ENCODE measurements around the gene HLA-DRB5.
"Not testable (repeated sequence)": the region's sequence is repeated elsewhere in the genome, so short reads cannot be mapped to it uniquely, and the experiment has no call there.

Gene HLA-DRB5

GRCh38 chr6:32472781-32473375 is 57.2 kb downstream of the HLA-DRB5 start:
- Histone ChIP-seq H3K27ac (peak overlapping the region in 1 of 2 donors; percentile 56), H3K4me3 (no peak overlapping the region)
- DNase-seq (ENCODE audit: low spot score) = no peak
- TF ChIP-seq CTCF (IDR thresholded peaks at IDR 0.05) = no peak

GRCh38 chr6:32467743-32468503 is 62.2 kb downstream of the HLA-DRB5 start:
- DNase-seq (ENCODE audit: low spot score); H3K27ac ChIP-seq; H3K4me3 ChIP-seq: not testable (repeated sequence)

Data from coronary artery (tissue), 2 donors.